ENCODE measurements around the gene GSK3B. TPM values are rescaled to one million over a fixed set of nuclear protein-coding genes. Genes with fewer than 3 reads are reported as not detected.
A peak's percentile ranks its signal among the peaks of the same experiment; 100 is the strongest.

Gene GSK3B
- total and polyA plus RNA-seq, 2 experiments from 2014 or later, result 29.0 to 45.3 TPM

GRCh38 chr3:119912220-119912619 is 182.0 kb downstream of the GSK3B start:
- Histone ChIP-seq H3K27ac (ENCODE audit: low read depth) (no peak overlapping the region), H3K79me2 (replicated peaks; ENCODE audit: insufficient read depth) (no peaks in the 10 kb centered on the region), H3F3A (replicated peaks; ENCODE audit: low read depth) (no peaks in the 10 kb centered on the region), H3K4me2 (peak overlapping the region; percentile 37), H2AFZ (no peak overlapping the region), H3K9me2 (ENCODE audit: insufficient read depth) (peaks cover 11% of the 10 kb centered on the region; the same call in 1 of the 2 replicates), H3K4me3 (no peak overlapping the region), H3K4me1 (ENCODE audit: insufficient read depth) (peaks cover 20% of the 10 kb centered on the region), H4K20me1 (replicated peaks; ENCODE audit: insufficient read depth) (no peaks in the 10 kb centered on the region), H3K27me3 (ENCODE audit: insufficient read depth) (no peaks in the 10 kb centered on the region), H3K36me3 (ENCODE audit: insufficient read depth) (no peaks in the 10 kb centered on the region)
- H3K36me3 Mint-ChIP-seq (ENCODE audit: low read depth), result peaks cover 22% of the 10 kb centered on the region
- no peak for ATAC-seq
- no peaks in the 10 kb centered on the region for H3K9me3 Mint-ChIP-seq
- peak overlapping the region; percentile 86 for H3K27ac Mint-ChIP-seq
- no peak overlapping the region for H3K4me3 Mint-ChIP-seq
- DNase-seq (ENCODE audit: low spot score), result no peak
- peaks cover 31% of the 10 kb centered on the region for H3K4me1 Mint-ChIP-seq
- no peaks in the 10 kb centered on the region for H3K27me3 Mint-ChIP-seq (ENCODE audit: insufficient read depth, low read depth, poor library complexity)
- TF ChIP-seq, protein P1, sequence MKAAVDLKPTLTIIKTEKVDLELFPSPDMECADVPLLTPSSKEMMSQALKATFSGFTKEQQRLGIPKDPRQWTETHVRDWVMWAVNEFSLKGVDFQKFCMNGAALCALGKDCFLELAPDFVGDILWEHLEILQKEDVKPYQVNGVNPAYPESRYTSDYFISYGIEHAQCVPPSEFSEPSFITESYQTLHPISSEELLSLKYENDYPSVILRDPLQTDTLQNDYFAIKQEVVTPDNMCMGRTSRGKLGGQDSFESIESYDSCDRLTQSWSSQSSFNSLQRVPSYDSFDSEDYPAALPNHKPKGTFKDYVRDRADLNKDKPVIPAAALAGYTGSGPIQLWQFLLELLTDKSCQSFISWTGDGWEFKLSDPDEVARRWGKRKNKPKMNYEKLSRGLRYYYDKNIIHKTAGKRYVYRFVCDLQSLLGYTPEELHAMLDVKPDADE (IDR thresholded peaks at IDR 0.05), result no peak
- no peak for TF ChIP-seq NANOG (IDR thresholded peaks at IDR 0.05; ENCODE audit: borderline replicate concordance)
- TF ChIP-seq, protein P2, sequence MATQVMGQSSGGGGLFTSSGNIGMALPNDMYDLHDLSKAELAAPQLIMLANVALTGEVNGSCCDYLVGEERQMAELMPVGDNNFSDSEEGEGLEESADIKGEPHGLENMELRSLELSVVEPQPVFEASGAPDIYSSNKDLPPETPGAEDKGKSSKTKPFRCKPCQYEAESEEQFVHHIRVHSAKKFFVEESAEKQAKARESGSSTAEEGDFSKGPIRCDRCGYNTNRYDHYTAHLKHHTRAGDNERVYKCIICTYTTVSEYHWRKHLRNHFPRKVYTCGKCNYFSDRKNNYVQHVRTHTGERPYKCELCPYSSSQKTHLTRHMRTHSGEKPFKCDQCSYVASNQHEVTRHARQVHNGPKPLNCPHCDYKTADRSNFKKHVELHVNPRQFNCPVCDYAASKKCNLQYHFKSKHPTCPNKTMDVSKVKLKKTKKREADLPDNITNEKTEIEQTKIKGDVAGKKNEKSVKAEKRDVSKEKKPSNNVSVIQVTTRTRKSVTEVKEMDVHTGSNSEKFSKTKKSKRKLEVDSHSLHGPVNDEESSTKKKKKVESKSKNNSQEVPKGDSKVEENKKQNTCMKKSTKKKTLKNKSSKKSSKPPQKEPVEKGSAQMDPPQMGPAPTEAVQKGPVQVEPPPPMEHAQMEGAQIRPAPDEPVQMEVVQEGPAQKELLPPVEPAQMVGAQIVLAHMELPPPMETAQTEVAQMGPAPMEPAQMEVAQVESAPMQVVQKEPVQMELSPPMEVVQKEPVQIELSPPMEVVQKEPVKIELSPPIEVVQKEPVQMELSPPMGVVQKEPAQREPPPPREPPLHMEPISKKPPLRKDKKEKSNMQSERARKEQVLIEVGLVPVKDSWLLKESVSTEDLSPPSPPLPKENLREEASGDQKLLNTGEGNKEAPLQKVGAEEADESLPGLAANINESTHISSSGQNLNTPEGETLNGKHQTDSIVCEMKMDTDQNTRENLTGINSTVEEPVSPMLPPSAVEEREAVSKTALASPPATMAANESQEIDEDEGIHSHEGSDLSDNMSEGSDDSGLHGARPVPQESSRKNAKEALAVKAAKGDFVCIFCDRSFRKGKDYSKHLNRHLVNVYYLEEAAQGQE (IDR thresholded peaks at IDR 0.05; ENCODE audit: unreplicated experiment), result no peak
- TF ChIP-seq JUNB (IDR thresholded peaks at IDR 0.05; ENCODE audit: unreplicated experiment), result no peak
- TF ChIP-seq, protein P3, sequence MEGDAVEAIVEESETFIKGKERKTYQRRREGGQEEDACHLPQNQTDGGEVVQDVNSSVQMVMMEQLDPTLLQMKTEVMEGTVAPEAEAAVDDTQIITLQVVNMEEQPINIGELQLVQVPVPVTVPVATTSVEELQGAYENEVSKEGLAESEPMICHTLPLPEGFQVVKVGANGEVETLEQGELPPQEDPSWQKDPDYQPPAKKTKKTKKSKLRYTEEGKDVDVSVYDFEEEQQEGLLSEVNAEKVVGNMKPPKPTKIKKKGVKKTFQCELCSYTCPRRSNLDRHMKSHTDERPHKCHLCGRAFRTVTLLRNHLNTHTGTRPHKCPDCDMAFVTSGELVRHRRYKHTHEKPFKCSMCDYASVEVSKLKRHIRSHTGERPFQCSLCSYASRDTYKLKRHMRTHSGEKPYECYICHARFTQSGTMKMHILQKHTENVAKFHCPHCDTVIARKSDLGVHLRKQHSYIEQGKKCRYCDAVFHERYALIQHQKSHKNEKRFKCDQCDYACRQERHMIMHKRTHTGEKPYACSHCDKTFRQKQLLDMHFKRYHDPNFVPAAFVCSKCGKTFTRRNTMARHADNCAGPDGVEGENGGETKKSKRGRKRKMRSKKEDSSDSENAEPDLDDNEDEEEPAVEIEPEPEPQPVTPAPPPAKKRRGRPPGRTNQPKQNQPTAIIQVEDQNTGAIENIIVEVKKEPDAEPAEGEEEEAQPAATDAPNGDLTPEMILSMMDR (conservative IDR thresholded peaks at IDR 0.05; ENCODE audit: low read depth in 2 of 2), result no peak
- no peak for TF ChIP-seq ZNF114 (CRISPR knock-in tag; IDR thresholded peaks at IDR 0.05)
- TF ChIP-seq EZH2 (IDR thresholded peaks at IDR 0.05; ENCODE audit: low read depth, unreplicated experiment), result no peak
- no peak for TF ChIP-seq EZH2phosphoT487 (IDR thresholded peaks at IDR 0.05; ENCODE audit: unreplicated experiment)
- TF ChIP-seq ZNF331 (CRISPR knock-in tag; IDR thresholded peaks at IDR 0.05; ENCODE audit: low read depth), result no peak
- TF ChIP-seq, protein P4, sequence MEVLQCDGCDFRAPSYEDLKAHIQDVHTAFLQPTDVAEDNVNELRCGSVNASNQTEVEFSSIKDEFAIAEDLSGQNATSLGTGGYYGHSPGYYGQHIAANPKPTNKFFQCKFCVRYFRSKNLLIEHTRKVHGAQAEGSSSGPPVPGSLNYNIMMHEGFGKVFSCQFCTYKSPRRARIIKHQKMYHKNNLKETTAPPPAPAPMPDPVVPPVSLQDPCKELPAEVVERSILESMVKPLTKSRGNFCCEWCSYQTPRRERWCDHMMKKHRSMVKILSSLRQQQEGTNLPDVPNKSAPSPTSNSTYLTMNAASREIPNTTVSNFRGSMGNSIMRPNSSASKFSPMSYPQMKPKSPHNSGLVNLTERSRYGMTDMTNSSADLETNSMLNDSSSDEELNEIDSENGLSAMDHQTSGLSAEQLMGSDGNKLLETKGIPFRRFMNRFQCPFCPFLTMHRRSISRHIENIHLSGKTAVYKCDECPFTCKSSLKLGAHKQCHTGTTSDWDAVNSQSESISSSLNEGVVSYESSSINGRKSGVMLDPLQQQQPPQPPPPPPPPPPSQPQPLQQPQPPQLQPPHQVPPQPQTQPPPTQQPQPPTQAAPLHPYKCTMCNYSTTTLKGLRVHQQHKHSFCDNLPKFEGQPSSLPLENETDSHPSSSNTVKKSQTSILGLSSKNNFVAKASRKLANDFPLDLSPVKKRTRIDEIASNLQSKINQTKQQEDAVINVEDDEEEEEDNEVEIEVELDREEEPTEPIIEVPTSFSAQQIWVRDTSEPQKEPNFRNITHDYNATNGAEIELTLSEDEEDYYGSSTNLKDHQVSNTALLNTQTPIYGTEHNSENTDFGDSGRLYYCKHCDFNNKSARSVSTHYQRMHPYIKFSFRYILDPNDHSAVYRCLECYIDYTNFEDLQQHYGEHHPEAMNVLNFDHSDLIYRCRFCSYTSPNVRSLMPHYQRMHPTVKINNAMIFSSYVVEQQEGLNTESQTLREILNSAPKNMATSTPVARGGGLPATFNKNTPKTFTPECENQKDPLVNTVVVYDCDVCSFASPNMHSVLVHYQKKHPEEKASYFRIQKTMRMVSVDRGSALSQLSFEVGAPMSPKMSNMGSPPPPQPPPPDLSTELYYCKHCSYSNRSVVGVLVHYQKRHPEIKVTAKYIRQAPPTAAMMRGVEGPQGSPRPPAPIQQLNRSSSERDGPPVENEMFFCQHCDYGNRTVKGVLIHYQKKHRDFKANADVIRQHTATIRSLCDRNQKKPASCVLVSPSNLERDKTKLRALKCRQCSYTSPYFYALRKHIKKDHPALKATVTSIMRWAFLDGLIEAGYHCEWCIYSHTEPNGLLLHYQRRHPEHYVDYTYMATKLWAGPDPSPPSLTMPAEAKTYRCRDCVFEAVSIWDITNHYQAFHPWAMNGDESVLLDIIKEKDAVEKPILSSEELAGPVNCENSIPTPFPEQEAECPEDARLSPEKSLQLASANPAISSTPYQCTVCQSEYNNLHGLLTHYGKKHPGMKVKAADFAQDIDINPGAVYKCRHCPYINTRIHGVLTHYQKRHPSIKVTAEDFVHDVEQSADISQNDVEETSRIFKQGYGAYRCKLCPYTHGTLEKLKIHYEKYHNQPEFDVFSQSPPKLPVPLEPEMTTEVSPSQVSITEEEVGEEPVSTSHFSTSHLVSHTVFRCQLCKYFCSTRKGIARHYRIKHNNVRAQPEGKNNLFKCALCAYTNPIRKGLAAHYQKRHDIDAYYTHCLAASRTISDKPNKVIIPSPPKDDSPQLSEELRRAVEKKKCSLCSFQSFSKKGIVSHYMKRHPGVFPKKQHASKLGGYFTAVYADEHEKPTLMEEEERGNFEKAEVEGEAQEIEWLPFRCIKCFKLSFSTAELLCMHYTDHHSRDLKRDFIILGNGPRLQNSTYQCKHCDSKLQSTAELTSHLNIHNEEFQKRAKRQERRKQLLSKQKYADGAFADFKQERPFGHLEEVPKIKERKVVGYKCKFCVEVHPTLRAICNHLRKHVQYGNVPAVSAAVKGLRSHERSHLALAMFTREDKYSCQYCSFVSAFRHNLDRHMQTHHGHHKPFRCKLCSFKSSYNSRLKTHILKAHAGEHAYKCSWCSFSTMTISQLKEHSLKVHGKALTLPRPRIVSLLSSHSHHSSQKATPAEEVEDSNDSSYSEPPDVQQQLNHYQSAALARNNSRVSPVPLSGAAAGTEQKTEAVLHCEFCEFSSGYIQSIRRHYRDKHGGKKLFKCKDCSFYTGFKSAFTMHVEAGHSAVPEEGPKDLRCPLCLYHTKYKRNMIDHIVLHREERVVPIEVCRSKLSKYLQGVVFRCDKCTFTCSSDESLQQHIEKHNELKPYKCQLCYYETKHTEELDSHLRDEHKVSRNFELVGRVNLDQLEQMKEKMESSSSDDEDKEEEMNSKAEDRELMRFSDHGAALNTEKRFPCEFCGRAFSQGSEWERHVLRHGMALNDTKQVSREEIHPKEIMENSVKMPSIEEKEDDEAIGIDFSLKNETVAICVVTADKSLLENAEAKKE (CRISPR knock-in tag; IDR thresholded peaks at IDR 0.05), result no peak
- TF ChIP-seq CREB1 (CRISPR knock-in tag; IDR thresholded peaks at IDR 0.05; ENCODE audit: low read depth), result no peak

Measured in GM23338 (cell line).